Measurements from ENCODE around the gene AK8.

DNA sequence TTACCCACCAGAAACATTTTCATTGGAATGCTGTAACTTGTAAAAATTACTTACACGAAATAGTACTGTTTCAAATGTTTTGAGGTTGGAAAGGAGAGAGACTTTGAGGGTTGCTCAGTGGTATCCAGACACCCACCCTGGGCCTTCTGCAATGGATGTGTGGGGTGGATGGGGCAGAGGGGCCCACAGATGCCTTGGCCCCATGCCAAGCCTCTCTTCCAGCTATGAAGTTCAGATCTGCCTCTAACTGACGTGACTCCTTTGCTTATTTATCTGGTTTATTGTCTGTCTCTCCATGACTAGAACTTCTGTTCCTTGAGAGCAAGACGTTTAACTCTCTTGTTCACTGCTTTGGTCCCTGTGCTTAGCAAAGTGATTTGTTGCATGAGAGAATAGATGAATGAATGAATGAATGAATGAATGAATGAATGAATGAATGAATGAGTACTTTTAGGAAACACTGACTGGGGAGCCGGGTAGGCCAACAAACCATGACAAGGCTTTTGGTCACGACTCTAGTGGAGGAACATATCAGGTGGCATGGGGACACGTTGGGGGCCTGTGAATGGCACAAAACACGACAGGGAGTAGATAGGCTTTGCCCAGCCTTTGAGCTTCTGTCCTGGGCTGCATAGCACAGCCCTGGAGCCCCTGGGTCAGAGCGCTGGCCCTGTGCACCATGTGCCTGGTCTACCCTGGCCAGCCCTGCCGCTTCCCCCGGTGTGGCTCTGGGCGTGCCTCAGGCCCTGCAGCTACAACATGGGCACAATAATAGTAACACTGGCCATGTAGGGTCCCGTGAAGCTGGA, 31.8 kb downstream of the AK8 start:
- TF ChIP-seq CEBPB (IDR thresholded peaks at IDR 0.05), result no peak
- no peak for TF ChIP-seq RAD21 (IDR thresholded peaks at IDR 0.05; ENCODE audit: low read depth)
- no peak for TF ChIP-seq EP300 (IDR thresholded peaks at IDR 0.05; ENCODE audit: borderline replicate concordance)
- TF ChIP-seq YY1 (IDR thresholded peaks at IDR 0.05; ENCODE audit: low read depth), result no peak
- no peak for TF ChIP-seq CREB1 (IDR thresholded peaks at IDR 0.05; ENCODE audit: low read depth)
- TF ChIP-seq, protein P1, sequence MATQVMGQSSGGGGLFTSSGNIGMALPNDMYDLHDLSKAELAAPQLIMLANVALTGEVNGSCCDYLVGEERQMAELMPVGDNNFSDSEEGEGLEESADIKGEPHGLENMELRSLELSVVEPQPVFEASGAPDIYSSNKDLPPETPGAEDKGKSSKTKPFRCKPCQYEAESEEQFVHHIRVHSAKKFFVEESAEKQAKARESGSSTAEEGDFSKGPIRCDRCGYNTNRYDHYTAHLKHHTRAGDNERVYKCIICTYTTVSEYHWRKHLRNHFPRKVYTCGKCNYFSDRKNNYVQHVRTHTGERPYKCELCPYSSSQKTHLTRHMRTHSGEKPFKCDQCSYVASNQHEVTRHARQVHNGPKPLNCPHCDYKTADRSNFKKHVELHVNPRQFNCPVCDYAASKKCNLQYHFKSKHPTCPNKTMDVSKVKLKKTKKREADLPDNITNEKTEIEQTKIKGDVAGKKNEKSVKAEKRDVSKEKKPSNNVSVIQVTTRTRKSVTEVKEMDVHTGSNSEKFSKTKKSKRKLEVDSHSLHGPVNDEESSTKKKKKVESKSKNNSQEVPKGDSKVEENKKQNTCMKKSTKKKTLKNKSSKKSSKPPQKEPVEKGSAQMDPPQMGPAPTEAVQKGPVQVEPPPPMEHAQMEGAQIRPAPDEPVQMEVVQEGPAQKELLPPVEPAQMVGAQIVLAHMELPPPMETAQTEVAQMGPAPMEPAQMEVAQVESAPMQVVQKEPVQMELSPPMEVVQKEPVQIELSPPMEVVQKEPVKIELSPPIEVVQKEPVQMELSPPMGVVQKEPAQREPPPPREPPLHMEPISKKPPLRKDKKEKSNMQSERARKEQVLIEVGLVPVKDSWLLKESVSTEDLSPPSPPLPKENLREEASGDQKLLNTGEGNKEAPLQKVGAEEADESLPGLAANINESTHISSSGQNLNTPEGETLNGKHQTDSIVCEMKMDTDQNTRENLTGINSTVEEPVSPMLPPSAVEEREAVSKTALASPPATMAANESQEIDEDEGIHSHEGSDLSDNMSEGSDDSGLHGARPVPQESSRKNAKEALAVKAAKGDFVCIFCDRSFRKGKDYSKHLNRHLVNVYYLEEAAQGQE (IDR thresholded peaks at IDR 0.05; ENCODE audit: low read depth), result no peak
- no peak for TF ChIP-seq ZBTB7A (IDR thresholded peaks at IDR 0.05; ENCODE audit: low read depth)

Data from Ishikawa (cell line).